ENCODE results near the gene CCDC97.
A peak's percentile ranks its signal among the peaks of the same experiment; 100 is the strongest.

GRCh38 chr19:41263850-41264580 lies 46.0 kb upstream of the CCDC97 start, which contains the start of gene HNRNPUL1:
- TF ChIP-seq CTCF (IDR thresholded peaks at IDR 0.05) (no peak), POLR2AphosphoS5 (IDR thresholded peaks at IDR 0.05; ENCODE audit: insufficient read depth in 1 of 2, low read depth in 1 of 2) (peak; percentile 90 to 95), POLR2A (IDR thresholded peaks at IDR 0.05) (no peak)
